T-helper 1 cell treated with Interleukin-12 subunit alpha and Interleukin-12 subunit beta and Interleukin-4 antibody, amounts not matched to agents 30 μg/mL and 1 μg/mL, for 36 hours (primary cell): ENCODE data around the gene PODXL.

Source experiments
- H3K27ac Mint-ChIP-seq: one replicate; pipeline ENCODE4 v1.8.0; 2021; ENCODE audit warnings: mild to moderate bottlenecking, mixed read lengths
- H3K27me3 Mint-ChIP-seq: one replicate; pipeline ENCODE4 v1.8.0; 2021; ENCODE audit warnings: low read depth, mixed read lengths
- H3K36me3 Mint-ChIP-seq: one replicate; pipeline ENCODE4 v1.8.0; 2021; ENCODE audit warnings: low read depth, mixed read lengths
- H3K4me1 Mint-ChIP-seq: one replicate; pipeline ENCODE4 v1.8.0; 2021; ENCODE audit warnings: low read depth, mixed read lengths
- H3K4me3 Mint-ChIP-seq: one replicate; pipeline ENCODE4 v1.8.0; 2021; ENCODE audit warnings: mild to moderate bottlenecking, moderate library complexity, mixed read lengths
- H3K9me3 Mint-ChIP-seq: one replicate; pipeline ENCODE4 v1.8.0; 2021; ENCODE audit warnings: mixed read lengths

Gene PODXL

GRCh38 chr7:131581241-131582051, 25.0 kb upstream of the PODXL start:
- no peak overlapping the region for H3K27ac Mint-ChIP-seq
- no peaks in the 10 kb centered on the region for H3K4me1 Mint-ChIP-seq
- no peaks in the 10 kb centered on the region for H3K9me3 Mint-ChIP-seq

GRCh38 chr7:131578602-131579001, 22.2 kb upstream of the PODXL start:
- Mint-ChIP-seq H3K4me3 (no peak overlapping the region), H3K9me3 (no peaks in the 10 kb centered on the region), H3K27me3 (peaks cover 4% of the 10 kb centered on the region), H3K36me3 (no peaks in the 10 kb centered on the region), H3K27ac (no peak overlapping the region), H3K4me1 (no peaks in the 10 kb centered on the region)

More at GRCh38 chr7:131581241-131582051, 25.0 kb upstream of the PODXL start:
- Mint-ChIP-seq H3K27me3 (peaks cover 4% of the 10 kb centered on the region), H3K4me3 (no peak overlapping the region), H3K36me3 (no peaks in the 10 kb centered on the region)

- Mint-ChIP-seq H3K4me1 (no peaks in the 10 kb centered on the region), H3K27ac (no peak overlapping the region), H3K27me3 (peaks cover 4% of the 10 kb centered on the region), H3K9me3 (no peaks in the 10 kb centered on the region), H3K4me3 (no peak overlapping the region), H3K36me3 (no peaks in the 10 kb centered on the region)
Observed at GRCh38 chr7:131574741-131575140, 18.3 kb upstream of the PODXL start.

GRCh38 chr7:131570401-131570800, 14.0 kb upstream of the PODXL start:
- Mint-ChIP-seq H3K4me3 (no peak overlapping the region), H3K4me1 (no peaks in the 10 kb centered on the region), H3K9me3 (no peaks in the 10 kb centered on the region), H3K27me3 (no peaks in the 10 kb centered on the region), H3K27ac (no peak overlapping the region), H3K36me3 (no peaks in the 10 kb centered on the region)

- Mint-ChIP-seq H3K4me1 (no peaks in the 10 kb centered on the region), H3K27ac (no peak overlapping the region), H3K27me3 (no peaks in the 10 kb centered on the region), H3K9me3 (no peaks in the 10 kb centered on the region), H3K4me3 (no peak overlapping the region), H3K36me3 (no peaks in the 10 kb centered on the region)
Observed at GRCh38 chr7:131568970-131569369, 12.5 kb upstream of the PODXL start.

- Mint-ChIP-seq H3K36me3 (no peaks in the 10 kb centered on the region), H3K9me3 (no peaks in the 10 kb centered on the region), H3K4me3 (no peak overlapping the region), H3K27ac (no peak overlapping the region), H3K4me1 (no peaks in the 10 kb centered on the region), H3K27me3 (no peaks in the 10 kb centered on the region)
Observed at GRCh38 chr7:131568510-131568909, 12.1 kb upstream of the PODXL start.

GRCh38 chr7:131564640-131565039, 8.2 kb upstream of the PODXL start:
- Mint-ChIP-seq H3K27ac (no peak overlapping the region), H3K27me3 (peaks cover 14% of the 10 kb centered on the region), H3K36me3 (no peaks in the 10 kb centered on the region), H3K9me3 (no peaks in the 10 kb centered on the region), H3K4me3 (no peak overlapping the region), H3K4me1 (no peaks in the 10 kb centered on the region)

- Mint-ChIP-seq H3K27me3 (peaks cover 17% of the 10 kb centered on the region), H3K27ac (no peak overlapping the region), H3K9me3 (no peaks in the 10 kb centered on the region), H3K4me3 (no peak overlapping the region), H3K4me1 (no peaks in the 10 kb centered on the region), H3K36me3 (no peaks in the 10 kb centered on the region)
Observed at GRCh38 chr7:131563918-131564317, 7.5 kb upstream of the PODXL start.

GRCh38 chr7:131562941-131563340, 6.5 kb upstream of the PODXL start:
- Mint-ChIP-seq H3K4me3 (no peak overlapping the region), H3K4me1 (no peaks in the 10 kb centered on the region), H3K27me3 (peaks cover 27% of the 10 kb centered on the region), H3K27ac (no peak overlapping the region), H3K36me3 (no peaks in the 10 kb centered on the region), H3K9me3 (no peaks in the 10 kb centered on the region)

GRCh38 chr7:131560061-131560460, 3.6 kb upstream of the PODXL start:
- no peaks in the 10 kb centered on the region for H3K36me3 Mint-ChIP-seq
- H3K27ac Mint-ChIP-seq: no peak overlapping the region
- H3K9me3 Mint-ChIP-seq: no peaks in the 10 kb centered on the region
- peaks cover 10% of the 10 kb centered on the region for H3K4me1 Mint-ChIP-seq
- H3K27me3 Mint-ChIP-seq: peaks cover 48% of the 10 kb centered on the region
- H3K4me3 Mint-ChIP-seq: no peak overlapping the region

GRCh38 chr7:131557652-131558385, 1.4 kb upstream of the PODXL start:
- Mint-ChIP-seq H3K36me3 (no peaks in the 10 kb centered on the region), H3K4me1 (peaks cover 13% of the 10 kb centered on the region), H3K27ac (no peak overlapping the region), H3K9me3 (no peaks in the 10 kb centered on the region), H3K27me3 (peaks cover 71% of the 10 kb centered on the region), H3K4me3 (no peak overlapping the region)

- Mint-ChIP-seq H3K9me3 (no peaks in the 10 kb centered on the region), H3K36me3 (no peaks in the 10 kb centered on the region), H3K27me3 (peaks cover 76% of the 10 kb centered on the region), H3K4me1 (peaks cover 13% of the 10 kb centered on the region), H3K27ac (peak overlapping the region; percentile 36), H3K4me3 (peak overlapping the region; percentile 50)
Observed at GRCh38 chr7:131556909-131557651, 652 bp upstream of the PODXL start.

GRCh38 chr7:131555552-131556052, 826 bp downstream of the PODXL start:
- H3K4me1 Mint-ChIP-seq: peaks cover 13% of the 10 kb centered on the region
- H3K27me3 Mint-ChIP-seq: peaks cover 71% of the 10 kb centered on the region
- H3K4me3 Mint-ChIP-seq: peak overlapping the region; percentile 75
- H3K9me3 Mint-ChIP-seq: no peaks in the 10 kb centered on the region
- H3K36me3 Mint-ChIP-seq: no peaks in the 10 kb centered on the region
- H3K27ac Mint-ChIP-seq: no peak overlapping the region

GRCh38 chr7:131554880-131555516, 1.4 kb downstream of the PODXL start:
- no peaks in the 10 kb centered on the region for H3K36me3 Mint-ChIP-seq
- peaks cover 65% of the 10 kb centered on the region for H3K27me3 Mint-ChIP-seq
- no peak overlapping the region for H3K27ac Mint-ChIP-seq
- peaks cover 13% of the 10 kb centered on the region for H3K4me1 Mint-ChIP-seq
- no peaks in the 10 kb centered on the region for H3K9me3 Mint-ChIP-seq
- H3K4me3 Mint-ChIP-seq: peak overlapping the region; percentile 75
